Measurements from ENCODE around the gene SRP68. TPM values are rescaled to one million over a fixed set of nuclear protein-coding genes. Genes with fewer than 3 reads are reported as not detected.

Gene SRP68
- total and polyA plus RNA-seq, 9 of the 15 experiments (the other 6 are each of a cell fraction or from before 2014, with no cell fraction given): 29.4 to 92.6 (median 36.2) TPM

GRCh38 chr17:76050538-76051467, 21.5 kb downstream of the SRP68 start (continued):
- TF ChIP-seq NCOA4 (IDR thresholded peaks at IDR 0.05; ENCODE audit: partially characterized antibody) (no peak), ZNF57 (CRISPR knock-in tag; IDR thresholded peaks at IDR 0.05) (no peak), PREB (CRISPR knock-in tag; IDR thresholded peaks at IDR 0.05) (no peak)

- in situ Hi-C loops (cut with MboI): no loop called here
- H2AFZ ChIP-seq (ENCODE audit: low read depth, low read length): no peak overlapping the region
- no peaks in the 10 kb centered on the region for H3K27me3 ChIP-seq (ENCODE audit: control insufficient read depth in 2 of 2, insufficient read depth in 2 of 2, low read length in 2 of 2)
- no TSS peak for BruUV-seq (replicated peaks)
- ATAC-seq (no peak), FAIRE-seq (no peak), DNase-seq (ENCODE audit: extremely low read depth in 1 of 4, low spot score in 3 of 4) (no peak)
- H3K9ac ChIP-seq (ENCODE audit: insufficient read depth in 1 of 2, low read depth in 2 of 2, low read length in 2 of 2): no peak overlapping the region
- ChIA-PET POLR2A (interaction anchor here (1.1 to 2.8 kb wide), 2 partner anchors 10 to 14 kb away, joined by 5 to 14 read pairs; no protein-coding TSS in a partner anchor), CTCF (ENCODE audit: low intra/inter-chr PET ratio) (no interaction called here)
- H3K9me1 ChIP-seq (ENCODE audit: control insufficient read depth, insufficient read depth, low read length): no peaks in the 10 kb centered on the region
- H3K79me2 ChIP-seq (ENCODE audit: control insufficient read depth, insufficient read depth, low read length): peaks cover 11% of the 10 kb centered on the region; the same call in 2 of the 3 replicates
- no peak overlapping the region for H3K4me3 ChIP-seq
- no peaks in the 10 kb centered on the region for H4K20me1 ChIP-seq (replicated peaks; ENCODE audit: control insufficient read depth, insufficient read depth, low read length)
- H3K4me1 ChIP-seq (replicated peaks in 1 of 2; ENCODE audit: control insufficient read depth in 2 of 2, insufficient read depth in 2 of 2, low read length in 2 of 2): peaks cover 5 to 9% of the 10 kb centered on the region in 2 experiments; a peak in 3 of 5 replicates
- no peak overlapping the region; the same call in 2 of the 3 replicates for H3K27ac ChIP-seq (ENCODE audit: extremely low read depth, low read depth, low read length)
- H3K36me3 ChIP-seq (ENCODE audit: control insufficient read depth, insufficient read depth, low read length): peaks cover 83% of the 10 kb centered on the region
- no peaks in the 10 kb centered on the region for H3K9me3 ChIP-seq (replicated peaks; ENCODE audit: control insufficient read depth, insufficient read depth, low read depth, low read length)
- H3K4me2 ChIP-seq (ENCODE audit: insufficient read depth, low read length): no peak overlapping the region
- intact Hi-C loops (cut with micrococcal nuclease): no loop called here
- 92% methylated on average over 14 of the region's 15 CpGs for WGBS (ENCODE audit: insufficient coverage, low coverage, missing lambda C conversion rate)
- TF ChIP-seq PHB (CRISPR knock-in tag; IDR thresholded peaks at IDR 0.05) (no peak), ZNF764 (CRISPR knock-in tag; IDR thresholded peaks at IDR 0.05; ENCODE audit: low read depth) (no peak), ZNF583 (CRISPR knock-in tag; IDR thresholded peaks at IDR 0.05) (no peak), ZNF354B (CRISPR knock-in tag; IDR thresholded peaks at IDR 0.05) (no peak), KDM2B (CRISPR knock-in tag; IDR thresholded peaks at IDR 0.05) (no peak), ZKSCAN3 (CRISPR knock-in tag; IDR thresholded peaks at IDR 0.05) (no peak), CREB3 (tag; conservative IDR thresholded peaks at IDR 0.05; ENCODE audit: low read depth) (no peak), JUNB (CRISPR knock-in tag; conservative IDR thresholded peaks at IDR 0.05) (no peak), ID3 (CRISPR knock-in tag; IDR thresholded peaks at IDR 0.05) (no peak), ID3 (tag; IDR thresholded peaks at IDR 0.05) (no peak), TRIM28 (IDR thresholded peaks at IDR 0.05) (no peak), NEUROD1 (IDR thresholded peaks at IDR 0.05; ENCODE audit: borderline replicate concordance, low read depth, low read length, partially characterized antibody) (no peak), U2AF2 (optimal IDR thresholded peaks at IDR 0.05; ENCODE audit: low read depth, low read length) (no peak), ETV6 (IDR thresholded peaks at IDR 0.05; ENCODE audit: borderline replicate concordance in 1 of 2, low read depth in 2 of 2, low read length in 1 of 2) (no peak), ETV6 (CRISPR knock-in tag; IDR thresholded peaks at IDR 0.05; ENCODE audit: borderline replicate concordance) (no peak), NFYB (IDR thresholded peaks at IDR 0.05; ENCODE audit: extremely low read depth, insufficient read length) (no peak)
Measured at GRCh38 chr17:76049836-76050537, 22.3 kb downstream of the SRP68 start.
